Measurements from ENCODE around the gene SAMD4B.

Gene SAMD4B

DNA sequence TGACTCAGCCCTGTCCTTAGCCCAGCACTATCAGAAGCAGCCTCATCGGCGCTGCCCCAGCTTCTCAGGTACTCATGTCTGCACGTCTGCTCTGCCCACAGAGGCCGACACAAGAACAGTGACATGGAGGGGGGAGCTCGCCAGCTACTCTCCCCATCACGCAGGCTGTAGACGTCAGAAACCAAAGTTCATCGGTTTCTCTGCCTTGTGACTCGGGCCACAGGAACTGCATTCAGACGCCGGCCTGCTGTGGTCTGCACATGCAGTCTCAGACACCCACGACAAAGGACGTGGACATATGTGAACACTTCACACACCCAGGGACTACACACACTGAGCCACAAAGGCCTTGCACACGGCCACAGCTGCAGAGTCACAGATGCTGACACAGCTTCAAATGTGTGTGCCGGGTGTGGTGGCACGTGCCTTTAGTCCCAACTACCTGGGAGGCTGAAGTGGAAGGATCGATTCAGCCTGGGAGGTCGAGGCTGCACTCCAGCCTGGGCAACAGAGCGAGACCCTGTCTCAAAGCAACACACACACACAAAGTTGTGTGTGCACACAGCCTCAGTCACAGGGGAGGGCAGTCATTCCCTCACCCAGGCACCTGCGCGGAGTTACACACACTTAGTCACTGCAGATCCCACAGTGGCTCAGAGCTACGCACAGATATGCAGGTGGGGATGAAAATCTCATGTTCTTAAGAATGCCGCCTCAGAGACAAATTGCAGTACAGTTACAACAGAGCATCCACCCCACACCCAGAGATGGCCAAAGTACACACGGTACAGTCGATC is 59.5 kb downstream of the SAMD4B start:
- H3K4me3 ChIP-seq (ENCODE audit: low read depth, low read length) = peak overlapping the region; percentile 30
- peak; percentile 72 for DNase-seq (ENCODE audit: low read depth)
- TF ChIP-seq POLR2A (IDR thresholded peaks at IDR 0.05; ENCODE audit: extremely low read depth, insufficient read length) (no peak), MYC (IDR thresholded peaks at IDR 0.05; ENCODE audit: low read depth, low read length) (no peak)
- TF ChIP-seq, protein P1, sequence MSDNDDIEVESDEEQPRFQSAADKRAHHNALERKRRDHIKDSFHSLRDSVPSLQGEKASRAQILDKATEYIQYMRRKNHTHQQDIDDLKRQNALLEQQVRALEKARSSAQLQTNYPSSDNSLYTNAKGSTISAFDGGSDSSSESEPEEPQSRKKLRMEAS (IDR thresholded peaks at IDR 0.05; ENCODE audit: low read depth, low read length) = no peak
- TF ChIP-seq, protein P2, sequence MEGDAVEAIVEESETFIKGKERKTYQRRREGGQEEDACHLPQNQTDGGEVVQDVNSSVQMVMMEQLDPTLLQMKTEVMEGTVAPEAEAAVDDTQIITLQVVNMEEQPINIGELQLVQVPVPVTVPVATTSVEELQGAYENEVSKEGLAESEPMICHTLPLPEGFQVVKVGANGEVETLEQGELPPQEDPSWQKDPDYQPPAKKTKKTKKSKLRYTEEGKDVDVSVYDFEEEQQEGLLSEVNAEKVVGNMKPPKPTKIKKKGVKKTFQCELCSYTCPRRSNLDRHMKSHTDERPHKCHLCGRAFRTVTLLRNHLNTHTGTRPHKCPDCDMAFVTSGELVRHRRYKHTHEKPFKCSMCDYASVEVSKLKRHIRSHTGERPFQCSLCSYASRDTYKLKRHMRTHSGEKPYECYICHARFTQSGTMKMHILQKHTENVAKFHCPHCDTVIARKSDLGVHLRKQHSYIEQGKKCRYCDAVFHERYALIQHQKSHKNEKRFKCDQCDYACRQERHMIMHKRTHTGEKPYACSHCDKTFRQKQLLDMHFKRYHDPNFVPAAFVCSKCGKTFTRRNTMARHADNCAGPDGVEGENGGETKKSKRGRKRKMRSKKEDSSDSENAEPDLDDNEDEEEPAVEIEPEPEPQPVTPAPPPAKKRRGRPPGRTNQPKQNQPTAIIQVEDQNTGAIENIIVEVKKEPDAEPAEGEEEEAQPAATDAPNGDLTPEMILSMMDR (IDR thresholded peaks at IDR 0.05; ENCODE audit: low read depth, low read length) = no peak

DNA sequence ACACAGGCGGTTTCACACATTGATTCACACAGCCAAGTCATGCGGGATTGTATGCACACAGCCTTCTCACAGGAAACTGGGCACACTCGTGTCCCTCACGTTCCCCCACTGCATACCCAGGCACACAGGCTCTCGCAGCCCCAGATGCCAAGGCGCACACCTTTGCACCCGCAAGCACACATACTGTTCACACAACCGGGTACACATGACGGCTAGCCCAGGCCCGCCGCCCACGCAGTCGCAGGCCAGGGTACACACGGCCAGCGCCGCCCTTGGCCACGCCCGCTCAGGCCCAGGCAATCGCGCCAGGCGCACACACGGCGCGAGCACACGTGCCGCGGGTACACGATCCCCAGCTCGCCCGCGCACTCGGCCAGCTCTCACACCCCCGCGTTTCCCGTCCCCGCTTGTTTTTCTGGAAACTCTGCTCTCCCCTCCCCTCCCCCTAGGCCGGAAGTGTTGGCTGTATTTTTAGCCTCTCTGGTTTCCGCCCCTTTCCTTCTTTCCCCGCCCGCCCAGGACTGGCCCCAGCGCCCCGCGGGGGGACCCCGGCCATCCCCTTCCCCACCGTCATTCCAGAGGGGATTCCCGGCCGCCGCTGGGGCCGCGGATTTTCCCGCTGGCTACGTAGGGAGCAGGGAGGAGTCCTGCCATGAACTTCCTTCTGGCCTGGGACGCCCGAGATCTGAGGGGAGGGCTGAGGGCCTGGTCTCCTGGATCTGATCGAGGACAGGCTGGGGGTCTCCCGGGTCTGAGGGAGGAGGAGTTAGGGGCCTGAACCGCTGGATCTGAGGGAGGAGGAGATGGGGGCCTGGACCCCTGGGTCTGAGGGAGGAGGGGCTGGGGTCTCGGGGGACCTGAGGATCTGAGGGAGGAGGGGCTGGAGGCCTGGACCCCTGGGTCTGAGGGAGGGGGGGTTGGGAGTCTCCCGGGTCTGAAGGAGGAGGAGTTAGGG is 60.4 kb downstream of the SAMD4B start:
- TF ChIP-seq, protein P1 (IDR thresholded peaks at IDR 0.05; ENCODE audit: low read depth, low read length) = peak; percentile 89
- TF ChIP-seq MYC (IDR thresholded peaks at IDR 0.05; ENCODE audit: low read depth, low read length) = 0 out of 2 replicates have a peak, but pooled peaks have one; percentile 57
- TF ChIP-seq, protein P2 (IDR thresholded peaks at IDR 0.05; ENCODE audit: low read depth, low read length) = no peak
- no peak for TF ChIP-seq POLR2A (IDR thresholded peaks at IDR 0.05; ENCODE audit: extremely low read depth, insufficient read length)
- DNase-seq (ENCODE audit: low read depth) = peak; percentile 88

DNA sequence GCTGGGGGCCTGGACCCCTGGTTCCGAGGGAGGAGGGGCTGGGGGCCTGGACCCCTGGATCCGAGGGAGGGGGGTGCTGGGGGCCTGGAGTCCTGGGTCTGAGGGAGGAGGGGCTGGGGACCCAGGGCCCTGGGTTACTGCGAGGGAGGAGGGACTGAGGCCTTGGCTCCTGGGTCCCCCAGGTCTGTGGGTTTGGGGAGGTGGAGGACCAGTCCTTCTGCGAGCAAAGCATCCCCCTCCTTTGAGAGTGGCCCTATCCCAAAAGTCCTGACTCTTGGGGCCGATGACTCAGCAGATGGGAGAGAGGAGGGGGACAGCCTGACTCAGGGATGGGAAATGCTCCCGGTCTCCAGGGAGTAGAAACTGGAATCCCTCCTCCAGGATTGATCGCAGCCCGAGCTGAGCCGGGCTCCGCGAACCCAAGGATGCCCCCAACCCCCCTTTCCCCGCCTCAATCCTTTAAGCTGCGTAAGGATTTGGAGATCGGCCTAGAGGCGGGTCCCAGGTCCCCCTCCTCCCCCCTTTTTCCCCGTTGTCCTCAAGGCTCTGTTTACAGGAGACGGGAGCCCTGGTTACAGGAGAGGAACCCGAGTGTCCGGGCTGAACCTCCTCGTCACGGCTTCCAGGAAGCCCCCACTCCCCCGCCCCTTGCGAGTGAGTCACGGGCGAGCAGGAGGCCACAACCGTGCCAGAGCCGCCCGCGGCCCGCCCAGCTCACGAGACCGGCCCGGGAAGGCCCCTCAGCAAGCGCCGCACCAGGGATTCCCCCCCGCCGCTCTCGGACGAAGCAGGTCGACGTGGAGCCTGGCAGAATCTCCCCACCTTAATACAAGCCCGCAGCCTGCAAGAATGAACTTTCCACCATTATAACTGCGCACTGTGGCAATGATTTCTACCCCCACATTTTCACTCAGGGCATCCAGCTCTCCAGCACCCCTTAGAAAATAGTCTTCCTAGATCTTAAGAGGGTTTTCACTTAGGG is 61.4 kb downstream of the SAMD4B start:
- DNase-seq (ENCODE audit: low read depth) = peak; percentile 84
- TF ChIP-seq MYC (IDR thresholded peaks at IDR 0.05; ENCODE audit: low read depth, low read length) (0 out of 2 replicates have a peak, but pooled peaks have one; percentile 40), POLR2A (IDR thresholded peaks at IDR 0.05; ENCODE audit: extremely low read depth, insufficient read length) (no peak)
- TF ChIP-seq, protein P2 (IDR thresholded peaks at IDR 0.05; ENCODE audit: low read depth, low read length) = no peak
- TF ChIP-seq, protein P1 (IDR thresholded peaks at IDR 0.05; ENCODE audit: low read depth, low read length) = peak; percentile 8; the same call in 1 of the 2 replicates
- H3K4me3 ChIP-seq (ENCODE audit: low read depth, low read length) = no peak overlapping the region

More for the DNA sequence above, 60.4 kb downstream of the SAMD4B start:
- peak overlapping the region; percentile 30 for H3K4me3 ChIP-seq (ENCODE audit: low read depth, low read length)

DNA sequence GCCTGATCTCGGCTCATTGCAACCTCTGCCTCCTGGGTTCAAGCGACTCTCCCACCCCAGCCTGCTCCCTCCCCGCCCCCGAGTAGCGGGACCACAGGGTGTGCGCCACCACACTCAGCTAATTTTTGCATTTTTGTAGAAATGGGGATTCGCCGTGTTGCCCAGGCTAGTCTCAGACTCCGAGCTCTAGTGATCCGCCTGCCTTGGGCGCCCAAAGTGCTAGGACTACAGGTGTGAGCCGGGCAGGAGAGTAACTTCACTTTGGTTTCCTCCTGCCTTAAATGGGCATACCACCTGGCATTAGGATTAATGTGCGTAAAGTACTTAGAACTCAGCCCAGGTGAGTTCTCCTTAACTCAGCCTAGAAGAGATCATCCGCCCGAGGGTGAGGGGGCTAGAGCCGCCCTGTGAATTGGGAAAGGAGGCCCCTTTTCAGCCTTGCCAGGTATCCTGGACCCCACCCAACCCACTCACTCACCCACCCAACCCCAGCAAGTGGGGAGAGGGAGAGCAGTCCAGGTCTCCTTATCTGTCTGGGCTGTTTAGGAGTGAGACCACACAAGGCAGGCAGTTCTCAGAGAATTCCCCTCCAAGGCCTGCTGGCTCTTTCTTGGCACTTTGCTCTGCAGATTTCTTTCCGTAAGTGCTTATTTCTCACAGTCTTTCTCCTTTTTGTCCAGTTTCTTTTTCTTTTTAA is 63.2 kb downstream of the SAMD4B start:
- H3K4me3 ChIP-seq (ENCODE audit: low read depth, low read length) = no peak overlapping the region
- no peak for TF ChIP-seq POLR2A (IDR thresholded peaks at IDR 0.05; ENCODE audit: extremely low read depth, insufficient read length)
- DNase-seq (ENCODE audit: low read depth) = no peak

DNA sequence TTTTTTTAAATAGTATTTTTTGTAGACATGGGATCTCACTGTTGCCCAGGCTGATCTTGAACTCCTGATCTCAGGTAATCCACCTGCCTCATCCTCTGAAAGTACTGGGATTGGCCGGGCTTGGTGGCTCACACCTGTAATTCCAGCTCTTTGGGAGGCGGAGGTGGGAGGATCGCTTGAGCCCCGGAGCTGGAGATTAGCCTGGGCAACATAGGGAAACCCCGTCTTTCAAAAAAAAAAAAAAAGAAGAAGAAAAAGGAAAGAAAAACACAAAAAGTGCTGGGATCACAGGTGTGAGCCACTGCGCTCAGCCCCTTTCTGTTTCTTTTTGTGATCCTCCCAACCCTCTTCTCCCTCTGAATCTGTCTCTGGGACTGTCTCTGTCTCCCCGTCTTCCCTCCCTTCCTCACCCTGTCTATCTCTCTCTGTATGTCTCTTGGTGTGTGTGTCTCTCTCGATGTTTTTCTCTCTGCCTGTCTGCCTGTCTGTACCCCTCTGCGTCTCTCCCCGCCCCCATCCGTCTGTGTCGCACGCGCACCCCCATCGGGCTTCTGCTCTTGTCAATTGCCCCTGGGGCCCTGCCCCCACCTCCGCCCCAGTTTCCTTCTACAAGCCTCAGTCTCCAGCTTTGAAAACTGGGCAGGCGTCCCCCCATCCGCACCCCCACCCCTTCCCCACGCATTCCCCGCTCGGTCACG is 63.9 kb downstream of the SAMD4B start:
- DNase-seq (ENCODE audit: low read depth) = peak; percentile 70
- TF ChIP-seq MYC (IDR thresholded peaks at IDR 0.05; ENCODE audit: low read depth, low read length) (no peak), POLR2A (IDR thresholded peaks at IDR 0.05; ENCODE audit: extremely low read depth, insufficient read length) (no peak)
- TF ChIP-seq, protein P1 (IDR thresholded peaks at IDR 0.05; ENCODE audit: low read depth, low read length) = no peak; the same call in 1 of the 2 replicates
- TF ChIP-seq, protein P2 (IDR thresholded peaks at IDR 0.05; ENCODE audit: low read depth, low read length) = no peak
- H3K4me3 ChIP-seq (ENCODE audit: low read depth, low read length) = peak overlapping the region; percentile 32

All from NB4 (cell line).